Activated CD8-positive, alpha-beta memory T cell treated with anti-CD3 and anti-CD28 coated beads, Interleukin-2, amount 50 U/mL, for 1 hour (primary cell): ENCODE data around the gene RAB11FIP4.
"Not testable (repeated sequence)": the region's sequence is repeated elsewhere in the genome, so short reads cannot be mapped to it uniquely, and the experiment has no call there.

Source experiments
- DNase-seq: peaks from one replicate; pipeline ENCODE4 v3.0.0-alpha.2; 2020; ENCODE audit errors: extremely low read depth

RAB11FIP4 gene, protein sequence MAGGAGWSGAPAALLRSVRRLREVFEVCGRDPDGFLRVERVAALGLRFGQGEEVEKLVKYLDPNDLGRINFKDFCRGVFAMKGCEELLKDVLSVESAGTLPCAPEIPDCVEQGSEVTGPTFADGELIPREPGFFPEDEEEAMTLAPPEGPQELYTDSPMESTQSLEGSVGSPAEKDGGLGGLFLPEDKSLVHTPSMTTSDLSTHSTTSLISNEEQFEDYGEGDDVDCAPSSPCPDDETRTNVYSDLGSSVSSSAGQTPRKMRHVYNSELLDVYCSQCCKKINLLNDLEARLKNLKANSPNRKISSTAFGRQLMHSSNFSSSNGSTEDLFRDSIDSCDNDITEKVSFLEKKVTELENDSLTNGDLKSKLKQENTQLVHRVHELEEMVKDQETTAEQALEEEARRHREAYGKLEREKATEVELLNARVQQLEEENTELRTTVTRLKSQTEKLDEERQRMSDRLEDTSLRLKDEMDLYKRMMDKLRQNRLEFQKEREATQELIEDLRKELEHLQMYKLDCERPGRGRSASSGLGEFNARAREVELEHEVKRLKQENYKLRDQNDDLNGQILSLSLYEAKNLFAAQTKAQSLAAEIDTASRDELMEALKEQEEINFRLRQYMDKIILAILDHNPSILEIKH

DNA sequence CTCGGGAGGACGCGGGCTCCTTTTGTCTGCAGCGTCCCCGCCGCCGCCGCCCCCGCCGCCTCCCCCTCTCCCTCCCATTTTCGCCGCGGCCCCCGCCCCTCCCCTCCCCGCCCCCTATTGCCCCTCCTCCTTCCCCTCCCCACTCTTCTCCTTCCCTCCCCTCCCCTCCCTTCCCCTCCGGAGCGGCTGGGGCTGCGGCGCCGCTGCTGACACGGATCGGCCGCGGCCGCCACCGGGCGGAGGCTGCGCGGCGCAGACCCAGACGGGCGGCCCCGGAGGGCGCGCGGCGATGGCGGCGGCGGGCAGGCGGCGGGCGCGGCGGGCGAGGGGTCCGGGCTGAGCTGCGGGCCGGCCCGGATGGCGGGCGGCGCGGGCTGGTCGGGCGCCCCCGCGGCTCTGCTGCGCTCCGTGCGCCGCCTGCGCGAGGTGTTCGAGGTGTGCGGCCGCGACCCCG lies at the start of gene RAB11FIP4:
RAB11FIP4 (plus strand) TSS at position 180 of the 454 bp plus-strand sequence; CDS start at position 358, 178 bp downstream.
- no peak for DNase-seq

DNA sequence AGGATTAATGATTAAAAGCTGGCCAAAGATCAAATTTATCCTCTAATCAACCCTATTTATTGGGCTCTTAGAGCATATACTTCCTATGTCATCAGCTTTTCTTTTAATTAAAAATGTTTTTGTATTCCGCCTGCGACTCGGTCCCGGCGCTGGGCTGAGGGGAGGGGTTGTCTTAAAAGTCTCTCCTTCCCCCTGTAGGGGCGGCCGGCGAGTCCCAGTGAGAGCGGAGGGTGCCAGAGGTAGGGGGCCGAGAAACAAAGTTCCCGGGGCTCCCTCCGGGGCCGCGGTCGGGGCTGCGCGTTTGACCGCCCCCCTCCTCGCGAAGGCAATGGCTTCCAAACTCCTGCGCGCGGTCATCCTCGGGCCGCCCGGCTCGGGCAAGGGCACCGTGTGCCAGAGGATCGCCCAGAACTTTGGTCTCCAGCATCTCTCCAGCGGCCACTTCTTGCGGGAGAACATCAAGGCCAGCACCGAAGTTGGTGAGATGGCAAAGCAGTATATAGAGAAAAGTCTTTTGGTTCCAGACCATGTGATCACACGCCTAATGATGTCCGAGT lies 46.2 kb upstream of the RAB11FIP4 start:
- DNase-seq, result not testable (repeated sequence)

- no peak for DNase-seq
Observed at GRCh38 chr17:31349454-31349853, 42.0 kb upstream of the RAB11FIP4 start.

GRCh38 chr17:31355935-31356334 lies 35.5 kb upstream of the RAB11FIP4 start:
- no peak for DNase-seq

GRCh38 chr17:31357091-31357490 lies 34.4 kb upstream of the RAB11FIP4 start:
- no peak for DNase-seq

- no peak for DNase-seq
Observed at GRCh38 chr17:31357839-31358394, 33.6 kb upstream of the RAB11FIP4 start.

- DNase-seq, result no peak
Observed at GRCh38 chr17:31364012-31364411, 27.5 kb upstream of the RAB11FIP4 start.

GRCh38 chr17:31366088-31366487 lies 25.4 kb upstream of the RAB11FIP4 start:
- no peak for DNase-seq

DNA sequence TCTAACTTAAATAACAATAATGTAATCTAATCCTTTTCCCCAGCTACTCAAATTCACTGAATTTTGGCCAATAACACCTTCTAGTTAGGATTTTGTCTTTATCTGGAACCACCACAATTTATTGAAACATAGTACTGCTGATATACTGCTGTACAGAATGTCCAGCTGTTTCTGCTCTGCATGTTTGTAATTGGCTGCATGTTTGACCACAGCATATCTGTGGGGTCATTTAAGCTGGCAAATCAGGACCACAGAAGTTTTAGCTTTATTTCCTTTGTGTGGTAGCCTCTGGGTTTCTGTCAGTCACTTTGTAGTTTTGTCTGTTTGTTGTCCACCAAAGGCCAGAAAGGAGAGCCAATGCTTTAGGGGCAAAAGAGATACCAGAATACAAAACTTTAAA lies 22.2 kb upstream of the RAB11FIP4 start:
- no peak for DNase-seq

DNA sequence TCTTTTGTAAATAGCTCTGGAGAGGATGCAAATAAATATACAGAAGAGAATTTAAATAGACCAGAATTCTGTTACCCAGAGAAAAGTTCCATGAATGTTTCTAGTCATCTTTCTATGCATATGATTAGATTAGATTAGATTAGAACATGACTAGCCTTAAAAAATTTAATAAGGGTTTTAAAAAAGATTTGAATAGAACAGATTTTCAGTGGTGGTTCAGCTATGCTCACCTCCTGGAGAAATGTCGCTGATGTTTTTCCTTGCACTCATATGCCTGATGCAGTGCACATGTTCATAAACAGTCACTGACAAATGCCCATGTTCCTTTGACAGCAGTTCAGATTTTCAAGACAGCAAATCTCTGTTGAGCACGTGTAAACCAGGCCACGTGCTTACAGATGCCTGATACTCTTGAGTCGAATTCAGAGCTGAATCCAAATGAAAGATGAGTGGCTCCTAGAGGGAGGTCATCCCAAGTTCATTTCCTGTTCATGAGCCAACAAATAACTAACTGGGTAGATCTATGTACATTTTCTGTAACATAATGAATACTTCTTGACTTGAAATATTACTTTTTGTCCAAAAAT lies 19.9 kb upstream of the RAB11FIP4 start:
- no peak for DNase-seq

DNA sequence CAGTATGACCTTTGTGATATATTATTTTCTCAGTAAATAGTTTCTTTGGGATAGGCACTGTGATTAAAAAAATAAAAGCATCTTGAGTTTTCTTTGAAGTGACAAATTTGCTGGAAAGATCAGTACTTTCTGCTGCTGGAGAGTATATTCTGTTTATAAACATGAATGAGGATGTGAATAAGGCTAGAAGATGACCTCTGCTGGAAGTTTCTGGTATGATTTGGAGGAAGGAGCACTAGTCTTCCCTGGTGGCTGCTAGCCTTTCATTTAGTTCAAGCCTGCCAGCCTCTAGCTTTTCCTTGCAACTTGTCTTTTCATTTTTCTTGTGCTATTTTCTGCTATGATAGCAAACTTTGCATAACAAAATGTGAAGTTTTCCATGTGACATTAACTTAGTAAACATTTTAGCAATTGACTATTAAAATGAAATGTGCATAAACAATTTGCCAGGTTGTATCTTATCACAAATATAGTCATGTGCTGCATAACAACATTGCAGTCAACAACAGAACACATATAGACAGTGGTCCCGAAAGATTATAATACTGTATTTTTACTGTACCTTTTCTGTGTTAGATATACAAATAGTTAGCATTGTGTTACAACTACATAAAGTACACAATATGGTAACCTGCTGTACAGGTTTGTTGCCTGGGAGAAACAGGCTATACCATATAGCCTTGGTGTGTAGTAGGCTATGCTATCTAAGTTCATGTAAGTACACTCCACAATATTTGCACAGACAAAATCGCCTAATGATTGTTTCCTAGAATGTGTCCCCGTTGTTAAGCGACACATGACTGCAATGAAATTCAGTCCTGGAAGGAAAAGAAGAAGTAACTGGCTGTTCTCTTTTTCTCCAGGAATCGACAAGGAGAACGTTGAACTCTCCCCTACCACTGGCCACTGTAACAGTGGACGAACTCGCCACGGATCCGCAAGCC lies 18.1 kb upstream of the RAB11FIP4 start:
- DNase-seq, result no peak

DNA sequence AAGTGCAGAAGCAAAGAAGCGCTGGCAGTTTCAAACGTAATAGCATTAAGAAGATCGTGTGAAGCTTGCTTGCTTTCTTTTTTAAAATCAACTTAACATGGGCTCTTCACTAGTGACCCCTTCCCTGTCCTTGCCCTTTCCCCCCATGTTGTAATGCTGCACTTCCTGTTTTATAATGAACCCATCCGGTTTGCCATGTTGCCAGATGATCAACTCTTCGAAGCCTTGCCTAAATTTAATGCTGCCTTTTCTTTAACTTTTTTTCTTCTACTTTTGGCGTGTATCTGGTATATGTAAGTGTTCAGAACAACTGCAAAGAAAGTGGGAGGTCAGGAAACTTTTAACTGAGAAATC lies 17.4 kb upstream of the RAB11FIP4 start:
- DNase-seq, result no peak

DNA sequence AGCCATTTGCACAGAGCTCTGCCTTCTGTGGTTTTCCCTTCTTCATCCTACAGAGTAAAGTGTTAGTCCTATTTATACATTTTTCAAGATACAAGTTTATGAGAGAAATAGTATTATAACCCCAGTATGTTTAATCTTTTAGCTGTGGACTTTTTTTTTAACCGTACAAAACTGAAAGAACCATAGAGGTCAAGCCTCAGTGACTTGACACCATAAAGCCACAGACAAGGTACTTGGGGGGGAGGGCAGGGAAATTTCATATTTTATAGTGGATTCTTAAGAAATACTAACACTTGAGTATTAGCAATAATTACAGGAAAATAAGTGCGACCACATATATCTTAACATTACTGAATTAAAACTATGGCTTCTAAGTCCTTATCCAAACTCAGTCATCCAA lies 17.0 kb upstream of the RAB11FIP4 start:
- no peak for DNase-seq

DNA sequence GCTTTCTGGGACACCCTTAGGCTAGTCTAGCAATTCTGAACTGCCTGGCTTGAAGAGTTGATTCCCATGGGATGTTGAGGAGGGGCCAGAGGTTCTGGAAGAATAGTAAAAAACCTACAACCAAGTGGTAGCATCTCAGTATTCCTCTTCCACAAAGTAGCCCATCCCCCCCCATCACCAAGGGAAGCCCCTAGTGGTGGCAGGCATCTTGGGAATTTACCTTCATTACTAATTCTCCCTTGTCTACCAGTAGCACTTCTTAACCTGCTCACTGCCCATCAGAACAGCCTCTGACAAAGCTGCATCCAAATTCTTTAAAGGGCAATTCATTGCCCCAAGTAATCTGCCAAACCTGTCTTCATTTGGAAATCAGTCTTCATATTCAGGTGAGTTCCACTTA lies 12.8 kb upstream of the RAB11FIP4 start:
- DNase-seq, result no peak

GRCh38 chr17:31379597-31380205 lies 11.8 kb upstream of the RAB11FIP4 start:
- DNase-seq, result no peak

GRCh38 chr17:31381165-31381668 lies 10.3 kb upstream of the RAB11FIP4 start:
- DNase-seq, result no peak

DNA sequence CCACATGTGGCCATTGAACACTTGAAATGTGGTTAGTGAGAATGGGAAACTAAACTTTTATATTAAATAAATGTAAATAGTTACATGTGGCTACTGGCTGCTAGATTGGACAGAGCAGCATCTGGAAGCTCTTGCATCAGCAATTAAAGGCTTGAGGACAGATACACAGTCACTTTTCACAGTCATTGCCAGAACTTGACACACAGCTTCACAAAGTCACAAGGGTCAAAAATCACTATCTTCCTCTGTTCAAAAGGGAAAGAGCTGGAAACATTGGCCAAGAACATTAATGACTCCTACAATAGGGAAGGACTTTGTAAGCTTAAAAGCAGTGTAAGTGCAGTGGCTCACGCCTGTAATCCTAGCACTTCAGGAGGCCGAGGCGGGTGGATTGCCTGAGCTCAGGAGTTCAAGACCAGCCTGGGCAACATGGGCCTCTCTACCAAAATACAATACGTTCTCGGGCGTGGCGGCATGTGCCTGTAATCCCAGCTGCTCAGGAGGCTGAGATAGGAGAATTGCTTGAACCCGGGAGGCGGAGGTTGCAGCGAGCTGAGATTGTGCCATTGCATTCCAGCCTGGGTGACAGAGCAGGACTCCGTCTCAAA lies 8.7 kb upstream of the RAB11FIP4 start:
- not testable (repeated sequence) for DNase-seq

DNA sequence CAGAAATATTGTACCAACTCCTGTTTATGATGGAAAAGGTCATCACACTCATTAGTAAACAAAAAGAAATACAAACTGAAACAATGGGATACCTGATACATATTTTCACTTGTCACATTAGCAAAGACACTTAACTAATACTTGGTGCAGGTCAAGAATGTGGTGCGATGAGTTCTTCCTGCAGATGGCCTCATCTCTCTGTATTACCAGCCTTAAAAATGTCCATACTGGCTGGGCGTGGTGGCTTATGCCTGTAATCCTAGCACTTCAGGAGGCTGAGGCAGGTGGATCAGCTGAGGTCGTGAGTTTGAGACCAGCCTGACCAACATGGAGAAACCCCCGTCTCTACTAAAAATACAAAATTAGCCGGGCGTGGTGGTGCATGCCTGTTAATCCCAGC lies 8.0 kb upstream of the RAB11FIP4 start:
- DNase-seq, result not testable (repeated sequence)

DNA sequence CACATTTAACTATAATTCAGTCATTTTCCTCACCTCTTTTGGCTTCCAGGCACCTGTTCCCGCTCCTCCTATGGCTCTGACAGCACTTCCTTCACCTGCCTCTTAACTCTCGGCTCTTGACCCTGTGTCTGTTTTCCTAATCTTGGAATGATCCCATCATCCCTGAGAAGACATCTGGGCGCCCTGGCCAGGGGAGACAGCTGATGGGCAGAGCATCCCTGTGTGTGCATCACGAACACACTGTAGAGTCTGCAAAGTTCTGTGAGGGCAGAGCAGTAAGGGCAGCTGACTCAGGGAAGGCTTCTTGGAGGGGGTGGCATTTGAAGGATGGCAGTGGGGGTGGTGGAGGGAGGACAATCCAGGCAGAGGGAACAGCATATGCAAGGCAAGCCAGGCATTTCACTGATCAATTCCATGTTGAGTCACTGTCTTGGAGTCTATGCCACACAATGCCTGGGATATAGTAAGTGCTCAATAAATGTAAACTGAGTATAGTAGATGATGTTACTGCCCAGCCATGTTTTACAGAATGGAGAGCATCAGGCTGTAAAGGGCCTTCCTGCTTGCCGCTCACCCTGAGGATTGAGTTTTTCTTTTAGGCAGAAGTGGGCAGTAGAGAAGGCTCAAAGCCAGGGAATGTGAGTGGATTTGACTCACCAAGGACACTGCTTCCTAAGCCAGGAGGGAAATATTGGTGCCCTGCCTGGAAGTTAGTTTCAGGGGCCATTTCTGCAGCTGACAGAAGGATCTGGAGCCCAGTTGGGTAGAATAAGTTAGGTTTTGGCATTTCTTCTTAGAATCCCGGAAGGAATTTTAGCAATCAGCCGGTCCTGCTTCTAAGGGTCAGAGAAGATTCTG lies 5.8 kb upstream of the RAB11FIP4 start:
- DNase-seq, result no peak
